ENCODE results near the gene ZFY. TPM values are rescaled to one million over a fixed set of nuclear protein-coding genes. Genes with fewer than 3 reads are reported as not detected.

The ZFY gene
- total RNA-seq, 1 experiment from 2014 or later = not detected

DNA sequence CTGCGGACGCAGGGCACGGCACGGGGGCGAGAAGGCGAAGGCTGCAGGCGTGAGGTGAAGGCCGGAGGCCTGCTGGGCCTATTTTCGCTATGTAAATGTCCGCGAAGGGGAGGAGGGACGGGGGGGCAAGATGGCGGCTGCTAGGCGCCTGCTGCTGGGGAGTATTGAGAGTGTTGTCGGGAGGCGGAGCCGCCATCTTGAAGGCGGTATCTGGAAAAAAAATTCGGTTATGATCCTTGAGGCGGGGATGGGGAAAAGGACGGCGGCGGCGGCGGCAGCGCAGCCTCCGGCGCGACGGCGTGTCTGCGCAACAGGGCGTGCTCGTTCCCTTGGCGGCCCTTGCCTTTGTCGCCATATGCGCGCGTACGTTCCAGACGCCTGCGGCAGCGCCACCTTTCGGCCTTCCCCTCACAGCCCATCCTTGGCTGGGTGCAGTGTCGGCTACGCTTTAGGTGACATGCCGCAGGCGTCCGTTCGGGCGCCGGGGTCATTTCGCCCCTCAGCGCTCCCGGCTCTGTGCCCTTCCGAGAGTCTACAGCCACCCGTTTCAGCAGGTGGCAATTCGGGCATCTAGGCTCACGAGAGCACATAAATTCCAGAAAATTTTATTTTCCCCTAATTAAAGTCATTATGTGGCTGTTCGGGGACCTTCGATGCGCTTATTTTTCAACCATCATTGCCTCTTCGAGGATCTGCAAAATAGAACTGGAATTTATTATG lies 695 bp downstream of the ZFY start:
- TF ChIP-seq, protein P1, sequence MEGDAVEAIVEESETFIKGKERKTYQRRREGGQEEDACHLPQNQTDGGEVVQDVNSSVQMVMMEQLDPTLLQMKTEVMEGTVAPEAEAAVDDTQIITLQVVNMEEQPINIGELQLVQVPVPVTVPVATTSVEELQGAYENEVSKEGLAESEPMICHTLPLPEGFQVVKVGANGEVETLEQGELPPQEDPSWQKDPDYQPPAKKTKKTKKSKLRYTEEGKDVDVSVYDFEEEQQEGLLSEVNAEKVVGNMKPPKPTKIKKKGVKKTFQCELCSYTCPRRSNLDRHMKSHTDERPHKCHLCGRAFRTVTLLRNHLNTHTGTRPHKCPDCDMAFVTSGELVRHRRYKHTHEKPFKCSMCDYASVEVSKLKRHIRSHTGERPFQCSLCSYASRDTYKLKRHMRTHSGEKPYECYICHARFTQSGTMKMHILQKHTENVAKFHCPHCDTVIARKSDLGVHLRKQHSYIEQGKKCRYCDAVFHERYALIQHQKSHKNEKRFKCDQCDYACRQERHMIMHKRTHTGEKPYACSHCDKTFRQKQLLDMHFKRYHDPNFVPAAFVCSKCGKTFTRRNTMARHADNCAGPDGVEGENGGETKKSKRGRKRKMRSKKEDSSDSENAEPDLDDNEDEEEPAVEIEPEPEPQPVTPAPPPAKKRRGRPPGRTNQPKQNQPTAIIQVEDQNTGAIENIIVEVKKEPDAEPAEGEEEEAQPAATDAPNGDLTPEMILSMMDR (conservative IDR thresholded peaks at IDR 0.05; ENCODE audit: low read depth, low read length) = no peak
- no peak for TF ChIP-seq EZH2 (IDR thresholded peaks at IDR 0.05; ENCODE audit: borderline replicate concordance, low read depth, low read length, poor library complexity, severe bottlenecking)
- Histone ChIP-seq H3K4me3 (ENCODE audit: low read depth, low read length, poor library complexity, severe bottlenecking) (no peak overlapping the region), H3K27ac (ENCODE audit: low read depth, low read length, poor library complexity, severe bottlenecking) (no peak overlapping the region), H3K27me3 (replicated peaks; ENCODE audit: insufficient read depth, low read depth, low read length, poor library complexity) (no peaks in the 10 kb centered on the region), H3K4me1 (ENCODE audit: insufficient read depth, low read length, poor library complexity, severe bottlenecking) (no peaks in the 10 kb centered on the region), H3K9me3 (ENCODE audit: low read depth, low read length, poor library complexity, severe bottlenecking) (no peaks in the 10 kb centered on the region), H3K36me3 (ENCODE audit: insufficient read depth, low read length, poor library complexity, severe bottlenecking) (no peaks in the 10 kb centered on the region)
- intact Hi-C loops (cut with micrococcal nuclease; ENCODE audit: unreplicated experiment) = no loop called here
- ChIA-PET CTCF (no interaction called here), POLR2A (ENCODE audit: low non-redundant PET) (no interaction called here)
- BruUV-seq (replicated peaks) = no TSS peak
- DNase-seq (ENCODE audit: low spot score) = no peak

DNA sequence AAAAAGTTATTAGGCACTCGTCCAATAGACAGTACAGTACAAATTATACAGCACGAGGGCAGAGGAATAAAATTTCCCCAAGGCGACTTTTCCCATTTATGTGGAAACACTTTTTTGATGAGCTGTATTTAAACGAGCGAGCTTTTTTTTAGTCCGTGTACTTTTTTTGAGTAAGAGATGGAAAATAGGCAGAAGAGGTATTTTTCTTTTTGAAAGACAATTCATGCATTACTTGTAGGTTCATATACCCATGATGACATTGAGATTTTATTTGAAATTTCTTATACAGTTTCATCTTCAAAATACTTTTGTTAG lies 1.2 kb downstream of the ZFY start:
- Histone ChIP-seq H3K4me1 (ENCODE audit: insufficient read depth, low read length, poor library complexity, severe bottlenecking) (no peaks in the 10 kb centered on the region), H3K36me3 (ENCODE audit: insufficient read depth, low read length, poor library complexity, severe bottlenecking) (no peaks in the 10 kb centered on the region), H3K27ac (ENCODE audit: low read depth, low read length, poor library complexity, severe bottlenecking) (no peak overlapping the region), H3K27me3 (replicated peaks; ENCODE audit: insufficient read depth, low read depth, low read length, poor library complexity) (no peaks in the 10 kb centered on the region), H3K4me3 (ENCODE audit: low read depth, low read length, poor library complexity, severe bottlenecking) (no peak overlapping the region), H3K9me3 (ENCODE audit: low read depth, low read length, poor library complexity, severe bottlenecking) (no peaks in the 10 kb centered on the region)
- no peak for TF ChIP-seq EZH2 (IDR thresholded peaks at IDR 0.05; ENCODE audit: borderline replicate concordance, low read depth, low read length, poor library complexity, severe bottlenecking)
- TF ChIP-seq, protein P1 (conservative IDR thresholded peaks at IDR 0.05; ENCODE audit: low read depth, low read length) = no peak
- CTCF ChIA-PET = no interaction called here
- DNase-seq (ENCODE audit: low spot score) = no peak
- BruUV-seq (replicated peaks) = no TSS peak
- intact Hi-C loops (cut with micrococcal nuclease; ENCODE audit: unreplicated experiment) = no loop called here
- POLR2A ChIA-PET (ENCODE audit: low non-redundant PET) = no interaction called here

DNA sequence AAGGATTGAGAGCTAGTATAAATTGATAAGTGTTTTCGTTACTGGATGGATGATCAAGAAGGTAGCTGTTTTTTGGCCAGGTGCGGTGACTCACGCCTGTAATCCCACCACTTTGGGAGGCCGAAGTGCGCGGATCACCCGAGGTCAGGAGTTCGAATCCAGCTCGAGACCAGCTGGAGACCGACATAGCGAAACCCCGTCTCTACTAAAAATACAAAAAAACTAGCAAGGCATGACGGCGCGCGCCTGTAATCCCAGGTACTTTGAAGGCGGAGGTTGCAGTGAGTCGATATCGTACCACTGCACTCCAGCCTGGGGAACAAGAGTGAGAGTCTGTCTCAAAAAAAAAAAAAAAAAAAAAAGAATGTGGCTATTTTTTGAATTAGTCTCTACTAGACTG lies 2.0 kb downstream of the ZFY start:
- no TSS peak for BruUV-seq (replicated peaks)
- no peaks in the 10 kb centered on the region for H3K36me3 ChIP-seq (ENCODE audit: insufficient read depth, low read length, poor library complexity, severe bottlenecking)
- ChIA-PET CTCF (no interaction called here), POLR2A (ENCODE audit: low non-redundant PET) (no interaction called here)
- no peak for DNase-seq (ENCODE audit: low spot score)
- H3K27ac ChIP-seq (ENCODE audit: low read depth, low read length, poor library complexity, severe bottlenecking) = no peak overlapping the region
- H3K4me1 ChIP-seq (ENCODE audit: insufficient read depth, low read length, poor library complexity, severe bottlenecking) = no peaks in the 10 kb centered on the region
- TF ChIP-seq, protein P1 (conservative IDR thresholded peaks at IDR 0.05; ENCODE audit: low read depth, low read length) = no peak
- no peaks in the 10 kb centered on the region for H3K27me3 ChIP-seq (replicated peaks; ENCODE audit: insufficient read depth, low read depth, low read length, poor library complexity)
- intact Hi-C loops (cut with micrococcal nuclease; ENCODE audit: unreplicated experiment) = no loop called here
- H3K9me3 ChIP-seq (ENCODE audit: low read depth, low read length, poor library complexity, severe bottlenecking) = no peaks in the 10 kb centered on the region
- no peak overlapping the region for H3K4me3 ChIP-seq (ENCODE audit: low read depth, low read length, poor library complexity, severe bottlenecking)
